ENCODE results near the gene MKLN1.

GRCh38 chr7:131495669-131496498 lies 168.2 kb downstream of the MKLN1 start:
- TF ChIP-seq CTCF (IDR thresholded peaks at IDR 0.05; ENCODE audit: insufficient read depth, low read length, poor library complexity, severe bottlenecking) (no peak), EZH2phosphoT487 (conservative IDR thresholded peaks at IDR 0.05; ENCODE audit: low read length) (no peak)

Data from SU-DHL-6 (cell line).